KMS-11 (cell line): ENCODE measurements around the gene TMEM204.

Experiments used
- H2AFZ ChIP-seq: fragments of 200-600 bp; sonication (generic); 2 replicates; pipeline ENCODE4 v1.6.1; 2016; ENCODE audit warnings: antibody characterized with exemption, mixed run types, low read depth
- H3K27ac ChIP-seq: fragments of 200-600 bp; sonication (generic); 2 replicates; pipeline ENCODE4 v1.6.1; 2016; ENCODE audit warnings: mild to moderate bottlenecking, mixed run types
- H3K27me3 ChIP-seq: fragments of 200-600 bp; sonication (generic); 2 replicates; pipeline ENCODE4 v1.6.1; 2017; ENCODE audit warnings: mild to moderate bottlenecking, low read depth, mixed run types, moderate library complexity; ENCODE audit not compliant: insufficient read depth
- H3K36me3 ChIP-seq: fragments of 200-600 bp; sonication (generic); 2 replicates; pipeline ENCODE4 v1.6.1; 2017; ENCODE audit warnings: mild to moderate bottlenecking, mixed run types; ENCODE audit not compliant: insufficient read depth
- H3K4me1 ChIP-seq: fragments of 200-600 bp; sonication (generic); 2 replicates; pipeline ENCODE4 v1.6.1; 2016; ENCODE audit warnings: mild to moderate bottlenecking, low read depth, mixed run types; ENCODE audit not compliant: poor library complexity, severe bottlenecking
- H3K4me2 ChIP-seq: fragments of 200-600 bp; sonication (generic); 2 replicates; pipeline ENCODE4 v1.7.0; 2016; ENCODE audit warnings: mild to moderate bottlenecking, mixed run types
- H3K4me3 ChIP-seq: fragments of 200-600 bp; sonication (generic); IDR thresholded peaks from 2 replicates; pipeline ENCODE4 v1.6.1; 2017; ENCODE audit warnings: low read depth, low read length, mixed read lengths; ENCODE audit not compliant: insufficient read depth
- H3K79me2 ChIP-seq: fragments of 200-600 bp; sonication (generic); 2 replicates; pipeline ENCODE4 v1.6.1; 2016; ENCODE audit warnings: low read depth, mixed run types; ENCODE audit not compliant: insufficient read depth
- H3K9ac ChIP-seq: fragments of 200-600 bp; sonication (generic); 2 replicates; pipeline ENCODE4 v1.6.1; 2016; ENCODE audit warnings: mild to moderate bottlenecking, mixed run types
- H4K20me1 ChIP-seq: fragments of 200-600 bp; sonication (generic); 2 replicates; pipeline ENCODE4 v1.6.1; 2016; ENCODE audit warnings: mild to moderate bottlenecking, mixed run types; ENCODE audit not compliant: insufficient read depth
- TF ChIP-seq, protein P1 (sequence below): fragments of 200-600 bp; sonication (generic); conservative IDR thresholded peaks from 2 replicates; pipeline ENCODE4 v1.6.1; 2017; ENCODE audit warnings: low read depth, mild to moderate bottlenecking, antibody characterized with exemption, low read length, moderate library complexity, mixed read lengths

TMEM204 gene

GRCh38 chr16:1527836-1528811 lies 5.3 kb upstream of the TMEM204 start:
- no peaks in the 10 kb centered on the region for H3K4me1 ChIP-seq
- no peaks in the 10 kb centered on the region for H3K36me3 ChIP-seq
- no peaks in the 10 kb centered on the region for H4K20me1 ChIP-seq
- H3K79me2 ChIP-seq: no peaks in the 10 kb centered on the region
- no peak overlapping the region for H3K27ac ChIP-seq
- no peak overlapping the region for H3K9ac ChIP-seq
- H3K4me3 ChIP-seq: no peak overlapping the region
- H2AFZ ChIP-seq: no peak overlapping the region
- TF ChIP-seq, protein P1, sequence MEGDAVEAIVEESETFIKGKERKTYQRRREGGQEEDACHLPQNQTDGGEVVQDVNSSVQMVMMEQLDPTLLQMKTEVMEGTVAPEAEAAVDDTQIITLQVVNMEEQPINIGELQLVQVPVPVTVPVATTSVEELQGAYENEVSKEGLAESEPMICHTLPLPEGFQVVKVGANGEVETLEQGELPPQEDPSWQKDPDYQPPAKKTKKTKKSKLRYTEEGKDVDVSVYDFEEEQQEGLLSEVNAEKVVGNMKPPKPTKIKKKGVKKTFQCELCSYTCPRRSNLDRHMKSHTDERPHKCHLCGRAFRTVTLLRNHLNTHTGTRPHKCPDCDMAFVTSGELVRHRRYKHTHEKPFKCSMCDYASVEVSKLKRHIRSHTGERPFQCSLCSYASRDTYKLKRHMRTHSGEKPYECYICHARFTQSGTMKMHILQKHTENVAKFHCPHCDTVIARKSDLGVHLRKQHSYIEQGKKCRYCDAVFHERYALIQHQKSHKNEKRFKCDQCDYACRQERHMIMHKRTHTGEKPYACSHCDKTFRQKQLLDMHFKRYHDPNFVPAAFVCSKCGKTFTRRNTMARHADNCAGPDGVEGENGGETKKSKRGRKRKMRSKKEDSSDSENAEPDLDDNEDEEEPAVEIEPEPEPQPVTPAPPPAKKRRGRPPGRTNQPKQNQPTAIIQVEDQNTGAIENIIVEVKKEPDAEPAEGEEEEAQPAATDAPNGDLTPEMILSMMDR: no peak
- H3K27me3 ChIP-seq: peaks cover 52% of the 10 kb centered on the region
- no peak overlapping the region for H3K4me2 ChIP-seq

GRCh38 chr16:1528921-1529537 lies 4.4 kb upstream of the TMEM204 start:
- no peak overlapping the region for H3K27ac ChIP-seq
- no peaks in the 10 kb centered on the region for H3K79me2 ChIP-seq
- H4K20me1 ChIP-seq: no peaks in the 10 kb centered on the region
- H3K36me3 ChIP-seq: no peaks in the 10 kb centered on the region
- H3K4me2 ChIP-seq: no peak overlapping the region
- no peak overlapping the region for H2AFZ ChIP-seq
- H3K27me3 ChIP-seq: peaks cover 54% of the 10 kb centered on the region
- TF ChIP-seq, protein P1: no peak
- H3K4me1 ChIP-seq: no peaks in the 10 kb centered on the region
- H3K9ac ChIP-seq: no peak overlapping the region
- H3K4me3 ChIP-seq: no peak overlapping the region

GRCh38 chr16:1530349-1530882 lies 3.0 kb upstream of the TMEM204 start:
- Histone ChIP-seq H2AFZ (no peak overlapping the region), H3K27ac (no peak overlapping the region), H3K4me1 (no peaks in the 10 kb centered on the region), H3K9ac (no peak overlapping the region), H3K36me3 (no peaks in the 10 kb centered on the region), H3K4me3 (no peak overlapping the region), H3K27me3 (peaks cover 53% of the 10 kb centered on the region), H3K79me2 (no peaks in the 10 kb centered on the region), H3K4me2 (no peak overlapping the region), H4K20me1 (no peaks in the 10 kb centered on the region)
- TF ChIP-seq, protein P1: no peak

GRCh38 chr16:1530883-1531637 lies 2.4 kb upstream of the TMEM204 start:
- Histone ChIP-seq H2AFZ (no peak overlapping the region), H3K4me2 (no peak overlapping the region), H3K27ac (no peak overlapping the region), H3K27me3 (peaks cover 50% of the 10 kb centered on the region), H3K4me1 (no peaks in the 10 kb centered on the region), H4K20me1 (no peaks in the 10 kb centered on the region), H3K79me2 (no peaks in the 10 kb centered on the region), H3K36me3 (no peaks in the 10 kb centered on the region), H3K4me3 (no peak overlapping the region), H3K9ac (no peak overlapping the region)
- TF ChIP-seq, protein P1: no peak
